ENCODE measurements around the gene THTPA.
A peak's percentile ranks its signal among the peaks of the same experiment; 100 is the strongest.
"Not testable (repeated sequence)": the region's sequence is repeated elsewhere in the genome, so short reads cannot be mapped to it uniquely, and the experiment has no call there.

THTPA gene

GRCh38 chr14:23569443-23570151, 13.5 kb downstream of the THTPA start:
- no peak for DNase-seq

- no peak for DNase-seq
Observed at GRCh38 chr14:23570806-23571483, 14.9 kb downstream of the THTPA start.

GRCh38 chr14:23571701-23572523, 15.8 kb downstream of the THTPA start:
- no peak for DNase-seq

- DNase-seq, result no peak
Observed at GRCh38 chr14:23572524-23572828, 16.4 kb downstream of the THTPA start.

- no peak for DNase-seq
Observed at GRCh38 chr14:23572836-23573235, 16.8 kb downstream of the THTPA start.

GRCh38 chr14:23573384-23574015, 17.4 kb downstream of the THTPA start:
- no peak for DNase-seq

GRCh38 chr14:23577004-23577681, 21.1 kb downstream of the THTPA start:
- no peak for DNase-seq

- no peak for DNase-seq
Observed at GRCh38 chr14:23577710-23578392, 21.8 kb downstream of the THTPA start.

- DNase-seq, result no peak
Observed at GRCh38 chr14:23578560-23579310, 22.7 kb downstream of the THTPA start, which contains the start of gene JPH4. JPH4 (minus strand) TSS chr14:23578790; CDS start chr14:23577453, 1,337 bp downstream.

GRCh38 chr14:23579311-23579630, 23.2 kb downstream of the THTPA start:
- no peak for DNase-seq

GRCh38 chr14:23579739-23580138, 23.7 kb downstream of the THTPA start:
- DNase-seq, result no peak

GRCh38 chr14:23580152-23580926, 24.3 kb downstream of the THTPA start:
- DNase-seq, result no peak

- DNase-seq, result no peak
Observed at GRCh38 chr14:23580948-23581281, 24.8 kb downstream of the THTPA start.

GRCh38 chr14:23582906-23583760, 27.1 kb downstream of the THTPA start:
- no peak for DNase-seq

- DNase-seq, result not testable (repeated sequence)
Observed at GRCh38 chr14:23583761-23584526, 27.9 kb downstream of the THTPA start.

GRCh38 chr14:23584527-23585203, 28.6 kb downstream of the THTPA start:
- not testable (repeated sequence) for DNase-seq

- peak; percentile 84 for DNase-seq
Observed at GRCh38 chr14:23588884-23589598, 33.0 kb downstream of the THTPA start.

- no peak for DNase-seq
Observed at GRCh38 chr14:23589606-23590005, 33.5 kb downstream of the THTPA start.
